Measurements from ENCODE around the gene AP3S2. TPM values are rescaled to one million over a fixed set of nuclear protein-coding genes. Genes with fewer than 3 reads are reported as not detected.
"Not testable (repeated sequence)": the region's sequence is repeated elsewhere in the genome, so short reads cannot be mapped to it uniquely, and the experiment has no call there.

AP3S2 gene
- total RNA-seq, 1 donor from 2014 or later = 36.4 TPM

- Mint-ChIP-seq H3K4me1 (peaks cover 10% of the 10 kb centered on the region), H3K36me3 (ENCODE audit: low read depth) (peaks cover 67% of the 10 kb centered on the region), H3K4me3 (no peak overlapping the region), H3K27me3 (no peaks in the 10 kb centered on the region), H3K9me3 (no peaks in the 10 kb centered on the region), H3K27ac (no peak overlapping the region)
- intact Hi-C loops (cut with micrococcal nuclease) = no loop called here
- ChIA-PET POLR2A (interaction anchor here (0.9 kb wide), 1 partner anchor 57 kb away, joined by 3 read pairs; the partner anchor contains the start of gene AP3S2), CTCF (interaction anchor here (1.1 to 1.5 kb wide), 2 partner anchors 57 to 75 kb away, joined by 3 to 4 read pairs; partner anchors contain the start of gene AP3S2)
- ATAC-seq (ENCODE audit: low read depth) (no peak), DNase-seq (no peak)
- TF ChIP-seq CTCF (IDR thresholded peaks at IDR 0.05) = no peak
Observed at GRCh38 chr15:89836267-89837133, 57.3 kb downstream of the AP3S2 start.

- CTCF ChIA-PET = no interaction called here
- no peak for TF ChIP-seq CTCF (IDR thresholded peaks at IDR 0.05)
- Mint-ChIP-seq H3K27ac (no peak overlapping the region), H3K36me3 (ENCODE audit: low read depth) (peaks cover 60% of the 10 kb centered on the region), H3K4me3 (no peak overlapping the region), H3K9me3 (no peaks in the 10 kb centered on the region), H3K27me3 (no peaks in the 10 kb centered on the region), H3K4me1 (peaks cover 10% of the 10 kb centered on the region)
- no peak for DNase-seq
- no peak for ATAC-seq (ENCODE audit: low read depth)
- intact Hi-C loops (cut with micrococcal nuclease) = no loop called here
- POLR2A ChIA-PET = no interaction called here
Observed at GRCh38 chr15:89835176-89835564, 58.6 kb downstream of the AP3S2 start.

- POLR2A ChIA-PET; H3K27ac Mint-ChIP-seq; H3K27me3 Mint-ChIP-seq; ATAC-seq (ENCODE audit: low read depth); DNase-seq; H3K4me3 Mint-ChIP-seq; H3K4me1 Mint-ChIP-seq; intact Hi-C loops (cut with micrococcal nuclease); H3K9me3 Mint-ChIP-seq; CTCF ChIA-PET: not testable (repeated sequence)
- peaks cover 57% of the 10 kb centered on the region for H3K36me3 Mint-ChIP-seq (ENCODE audit: low read depth)
Observed at GRCh38 chr15:89834465-89835175, 59.2 kb downstream of the AP3S2 start.

- H3K27ac Mint-ChIP-seq = no peak overlapping the region
- ATAC-seq (ENCODE audit: low read depth) (no peak), DNase-seq (no peak)
- CTCF ChIA-PET = no interaction called here
- peaks cover 57% of the 10 kb centered on the region for H3K36me3 Mint-ChIP-seq (ENCODE audit: low read depth)
- intact Hi-C loops (cut with micrococcal nuclease) = no loop called here
- no peaks in the 10 kb centered on the region for H3K9me3 Mint-ChIP-seq
- H3K27me3 Mint-ChIP-seq = no peaks in the 10 kb centered on the region
- no peak for TF ChIP-seq CTCF (IDR thresholded peaks at IDR 0.05)
- POLR2A ChIA-PET = no interaction called here
- H3K4me3 Mint-ChIP-seq = no peak overlapping the region
- peaks cover 2% of the 10 kb centered on the region for H3K4me1 Mint-ChIP-seq
Observed at GRCh38 chr15:89833966-89834365, 59.8 kb downstream of the AP3S2 start.

- no peaks in the 10 kb centered on the region for H3K27me3 Mint-ChIP-seq
- no peaks in the 10 kb centered on the region for H3K9me3 Mint-ChIP-seq
- H3K4me1 Mint-ChIP-seq = peaks cover 1% of the 10 kb centered on the region
- H3K27ac Mint-ChIP-seq = no peak overlapping the region
- no peak overlapping the region for H3K4me3 Mint-ChIP-seq
- no peak for ATAC-seq (ENCODE audit: low read depth)
- CTCF ChIA-PET = no interaction called here
- no peak for TF ChIP-seq CTCF (IDR thresholded peaks at IDR 0.05)
- no peak for DNase-seq
- H3K36me3 Mint-ChIP-seq (ENCODE audit: low read depth) = peaks cover 28% of the 10 kb centered on the region
- intact Hi-C loops (cut with micrococcal nuclease) = no loop called here
- POLR2A ChIA-PET = no interaction called here
Observed at GRCh38 chr15:89830639-89831038, 63.2 kb downstream of the AP3S2 start.
